IPS-15b (cell line): ENCODE results near the gene HERPUD2.
"Not testable (repeated sequence)": the region's sequence is repeated elsewhere in the genome, so short reads cannot be mapped to it uniquely, and the experiment has no call there.

Experiments used
- H3K27me3 ChIP-seq: one replicate; pipeline ENCODE4 v1.6.1; 2013; ENCODE audit warnings: low read length; ENCODE audit not compliant: control insufficient read depth, insufficient read depth
- H3K36me3 ChIP-seq: one replicate; pipeline ENCODE4 v1.6.1; 2013; ENCODE audit warnings: low read length; ENCODE audit not compliant: control insufficient read depth, insufficient read depth
- H3K4me1 ChIP-seq: one replicate; pipeline ENCODE4 v1.6.1; 2013; ENCODE audit warnings: mild to moderate bottlenecking, low read length; ENCODE audit not compliant: control insufficient read depth, insufficient read depth
- H3K4me3 ChIP-seq: one replicate; pipeline ENCODE4 v1.5.1; 2013; ENCODE audit warnings: low read depth, low read length
- H3K9ac ChIP-seq: one replicate; pipeline ENCODE4 v1.6.1; 2013; ENCODE audit warnings: low read depth, mild to moderate bottlenecking, low read length
- H3K9me3 ChIP-seq: one replicate; pipeline ENCODE4 v1.6.1; 2013; ENCODE audit warnings: mild to moderate bottlenecking, low read length; ENCODE audit not compliant: control insufficient read depth, insufficient read depth

HERPUD2 gene

GRCh38 chr7:35658606-35659201 lies 36.2 kb downstream of the HERPUD2 start:
- H3K9me3 ChIP-seq: no peaks in the 10 kb centered on the region
- no peak overlapping the region for H3K9ac ChIP-seq
- no peaks in the 10 kb centered on the region for H3K27me3 ChIP-seq
- H3K4me1 ChIP-seq: no peaks in the 10 kb centered on the region
- no peak overlapping the region for H3K4me3 ChIP-seq
- H3K36me3 ChIP-seq: no peaks in the 10 kb centered on the region

GRCh38 chr7:35657125-35657524 lies 37.8 kb downstream of the HERPUD2 start:
- H3K9ac ChIP-seq: no peak overlapping the region
- H3K4me1 ChIP-seq: no peaks in the 10 kb centered on the region
- H3K9me3 ChIP-seq: no peaks in the 10 kb centered on the region
- no peaks in the 10 kb centered on the region for H3K36me3 ChIP-seq
- no peaks in the 10 kb centered on the region for H3K27me3 ChIP-seq
- H3K4me3 ChIP-seq: no peak overlapping the region

- not testable (repeated sequence) for H3K27me3 ChIP-seq, H3K36me3 ChIP-seq, H3K9me3 ChIP-seq, H3K4me1 ChIP-seq, H3K9ac ChIP-seq, H3K4me3 ChIP-seq
Observed at GRCh38 chr7:35654558-35654957, 40.4 kb downstream of the HERPUD2 start.

DNA sequence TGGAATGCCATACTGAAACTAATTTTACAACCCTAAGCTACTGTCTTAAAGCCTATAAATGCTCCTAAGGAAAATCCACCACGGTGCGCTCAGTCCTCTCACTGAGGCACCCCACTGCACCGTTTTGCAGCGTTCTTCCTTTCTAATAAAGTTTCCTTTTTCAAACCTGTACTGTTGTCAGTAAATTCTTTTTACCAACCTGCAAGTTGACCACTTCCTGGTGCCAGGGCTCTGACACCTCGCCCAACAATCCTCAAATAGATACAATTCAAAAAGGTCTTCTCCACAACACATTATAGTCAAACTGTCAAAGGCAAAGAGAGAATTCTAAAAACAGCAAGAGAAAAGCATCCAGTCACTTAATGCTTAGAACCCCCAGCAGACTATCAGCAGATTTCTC lies 42.8 kb downstream of the HERPUD2 start:
- Histone ChIP-seq H3K36me3 (no peaks in the 10 kb centered on the region), H3K9me3 (no peaks in the 10 kb centered on the region)

DNA sequence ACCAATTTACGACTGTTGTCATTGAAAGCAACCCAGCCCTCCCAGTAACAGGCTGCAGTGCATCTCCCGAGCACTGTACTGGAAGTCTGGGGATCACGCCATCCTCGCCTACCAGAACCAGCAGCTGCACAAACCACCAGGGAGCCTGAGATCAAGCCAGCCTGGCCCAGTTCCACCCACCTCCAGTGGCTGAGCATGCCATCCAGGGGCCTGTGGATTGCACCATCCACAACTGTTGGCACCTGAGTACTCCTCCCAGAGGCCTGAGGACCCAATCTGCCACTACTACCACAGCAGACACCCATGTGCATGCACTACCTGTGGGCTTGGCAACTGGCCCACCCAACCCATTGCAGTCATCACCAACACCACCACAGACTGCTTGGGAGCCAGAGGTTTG lies 44.2 kb downstream of the HERPUD2 start:
- no peaks in the 10 kb centered on the region for H3K36me3 ChIP-seq
- no peaks in the 10 kb centered on the region for H3K27me3 ChIP-seq
- H3K4me3 ChIP-seq: no peak overlapping the region
- H3K4me1 ChIP-seq: peaks cover 14% of the 10 kb centered on the region
- no peak overlapping the region for H3K9ac ChIP-seq
- no peaks in the 10 kb centered on the region for H3K9me3 ChIP-seq

More for the DNA sequence above, 42.8 kb downstream of the HERPUD2 start:
- no peak overlapping the region for H3K4me3 ChIP-seq
- no peak overlapping the region for H3K9ac ChIP-seq
- peaks cover 6% of the 10 kb centered on the region for H3K4me1 ChIP-seq
- H3K27me3 ChIP-seq: no peaks in the 10 kb centered on the region

DNA sequence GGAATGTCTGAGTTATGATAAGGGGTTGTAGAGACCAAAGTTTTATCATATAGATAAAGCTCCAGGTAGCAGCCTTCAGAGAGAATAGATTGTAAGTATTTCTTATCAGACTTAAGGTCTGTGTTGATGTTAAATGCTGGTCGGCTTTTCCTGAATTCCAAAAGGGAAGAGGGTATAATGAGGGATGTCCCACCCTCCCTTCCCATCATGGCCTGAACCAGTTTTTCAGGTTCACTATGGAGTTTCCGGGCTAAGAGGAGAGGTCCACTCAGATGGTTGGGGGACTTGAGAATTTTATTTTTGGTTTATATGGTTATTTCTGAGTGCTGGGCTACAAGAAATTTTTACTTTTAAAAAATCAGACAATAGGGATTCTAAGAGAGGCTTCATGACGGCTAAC lies 45.2 kb downstream of the HERPUD2 start:
- no peak overlapping the region for H3K4me3 ChIP-seq
- H3K36me3 ChIP-seq: no peaks in the 10 kb centered on the region
- H3K27me3 ChIP-seq: no peaks in the 10 kb centered on the region
- no peak overlapping the region for H3K9ac ChIP-seq
- H3K4me1 ChIP-seq: peaks cover 14% of the 10 kb centered on the region
- H3K9me3 ChIP-seq: no peaks in the 10 kb centered on the region

DNA sequence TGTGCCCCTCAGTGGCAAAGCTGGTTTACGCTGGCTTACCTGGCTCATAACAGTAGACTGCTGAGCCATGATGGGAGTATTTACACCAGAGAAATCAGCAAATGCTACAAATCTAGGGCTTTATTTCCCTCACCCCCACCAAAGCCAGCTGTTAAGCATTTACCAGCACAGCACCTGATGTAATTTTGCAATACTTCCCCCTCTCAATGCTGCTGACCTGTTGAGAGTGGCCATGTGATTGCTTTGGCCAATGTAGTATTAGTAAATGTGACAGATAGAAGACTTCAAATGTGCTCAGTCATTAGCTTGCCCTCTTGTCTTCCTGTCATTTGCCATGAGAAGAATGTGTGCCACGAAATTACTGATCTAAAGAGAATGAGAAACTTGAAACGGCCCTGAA lies 46.6 kb downstream of the HERPUD2 start:
- no peaks in the 10 kb centered on the region for H3K9me3 ChIP-seq
- H3K27me3 ChIP-seq: no peaks in the 10 kb centered on the region
- H3K4me1 ChIP-seq: peaks cover 14% of the 10 kb centered on the region
- no peak overlapping the region for H3K4me3 ChIP-seq
- no peaks in the 10 kb centered on the region for H3K36me3 ChIP-seq
- H3K9ac ChIP-seq: no peak overlapping the region

DNA sequence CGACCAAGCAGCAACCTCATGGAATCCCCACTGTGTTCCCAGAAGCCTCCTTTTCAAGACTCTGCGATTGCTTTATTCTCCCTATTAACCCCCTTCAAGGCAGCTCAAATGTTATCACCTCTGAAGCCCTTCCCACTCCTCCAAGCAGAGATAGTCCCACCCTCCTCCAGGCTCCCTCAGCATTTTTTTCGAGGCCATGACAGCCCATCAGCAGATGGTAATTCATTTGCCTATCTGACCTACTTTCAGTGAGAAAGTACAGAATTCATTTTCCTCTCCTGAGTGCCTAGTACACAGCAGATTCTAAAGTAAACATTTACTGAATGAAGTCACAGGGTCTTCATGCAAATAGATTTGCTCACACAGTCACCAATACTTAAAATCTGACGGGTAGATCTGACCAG lies 47.8 kb downstream of the HERPUD2 start:
- Histone ChIP-seq H3K27me3 (no peaks in the 10 kb centered on the region), H3K36me3 (no peaks in the 10 kb centered on the region), H3K9me3 (no peaks in the 10 kb centered on the region), H3K4me3 (no peak overlapping the region), H3K9ac (no peak overlapping the region), H3K4me1 (peaks cover 14% of the 10 kb centered on the region)

DNA sequence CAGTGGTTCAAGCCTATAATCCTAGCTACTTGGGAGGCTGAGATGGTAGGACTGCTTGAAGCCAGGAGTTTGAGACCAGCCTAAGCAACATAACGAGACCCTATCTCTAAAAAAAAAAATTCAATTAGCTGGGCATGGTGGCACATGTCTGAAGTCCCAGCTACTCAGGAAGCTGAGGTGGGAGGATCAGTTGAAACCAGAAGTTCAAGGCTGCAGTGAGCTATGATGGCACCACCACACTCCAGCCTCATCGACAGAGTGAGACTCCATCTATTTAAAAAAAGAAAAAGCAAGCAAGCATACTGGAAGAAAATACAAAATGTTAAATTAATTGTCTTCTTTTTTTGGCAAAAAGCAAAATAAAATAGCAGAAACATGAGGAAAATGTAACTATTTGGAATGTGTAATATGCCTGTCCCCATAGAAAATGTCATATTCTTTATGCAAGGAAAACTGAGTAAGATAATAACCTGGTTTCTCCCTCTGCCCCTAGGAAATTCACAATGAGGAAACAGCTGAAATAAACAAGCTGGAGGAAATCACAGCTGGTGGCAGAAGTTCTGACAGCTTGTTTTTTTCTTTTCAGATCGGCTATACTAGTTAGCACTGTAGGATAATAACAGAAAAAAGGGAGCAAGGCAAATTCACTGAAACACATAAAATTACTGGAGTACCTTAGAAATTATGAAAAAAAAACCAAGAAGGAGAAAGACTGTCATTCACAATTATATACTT lies 48.5 kb downstream of the HERPUD2 start:
- Histone ChIP-seq H3K36me3 (no peaks in the 10 kb centered on the region), H3K27me3 (no peaks in the 10 kb centered on the region), H3K4me3 (no peak overlapping the region), H3K9ac (no peak overlapping the region), H3K4me1 (peaks cover 14% of the 10 kb centered on the region), H3K9me3 (no peaks in the 10 kb centered on the region)

DNA sequence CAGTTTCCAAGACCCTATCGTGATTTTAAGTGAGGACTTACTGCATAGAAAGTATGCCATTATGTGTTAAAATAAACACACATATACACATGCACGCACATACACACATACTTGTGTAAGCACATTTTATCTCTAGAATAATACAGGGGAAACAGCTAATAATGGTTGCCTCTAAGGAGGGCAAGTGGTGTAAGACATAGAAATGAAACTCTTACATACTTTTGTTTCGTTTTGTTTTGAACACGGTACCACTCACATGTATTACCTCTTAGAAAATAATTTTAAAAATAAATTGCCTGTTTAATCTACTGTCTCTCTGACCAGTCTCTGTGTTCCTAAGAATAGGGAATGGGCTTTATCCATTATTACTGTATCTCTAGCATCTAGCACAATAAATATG lies 49.2 kb downstream of the HERPUD2 start:
- no peaks in the 10 kb centered on the region for H3K27me3 ChIP-seq
- H3K9ac ChIP-seq: no peak overlapping the region
- H3K9me3 ChIP-seq: no peaks in the 10 kb centered on the region
- H3K4me3 ChIP-seq: no peak overlapping the region
- peaks cover 14% of the 10 kb centered on the region for H3K4me1 ChIP-seq
- H3K36me3 ChIP-seq: no peaks in the 10 kb centered on the region

DNA sequence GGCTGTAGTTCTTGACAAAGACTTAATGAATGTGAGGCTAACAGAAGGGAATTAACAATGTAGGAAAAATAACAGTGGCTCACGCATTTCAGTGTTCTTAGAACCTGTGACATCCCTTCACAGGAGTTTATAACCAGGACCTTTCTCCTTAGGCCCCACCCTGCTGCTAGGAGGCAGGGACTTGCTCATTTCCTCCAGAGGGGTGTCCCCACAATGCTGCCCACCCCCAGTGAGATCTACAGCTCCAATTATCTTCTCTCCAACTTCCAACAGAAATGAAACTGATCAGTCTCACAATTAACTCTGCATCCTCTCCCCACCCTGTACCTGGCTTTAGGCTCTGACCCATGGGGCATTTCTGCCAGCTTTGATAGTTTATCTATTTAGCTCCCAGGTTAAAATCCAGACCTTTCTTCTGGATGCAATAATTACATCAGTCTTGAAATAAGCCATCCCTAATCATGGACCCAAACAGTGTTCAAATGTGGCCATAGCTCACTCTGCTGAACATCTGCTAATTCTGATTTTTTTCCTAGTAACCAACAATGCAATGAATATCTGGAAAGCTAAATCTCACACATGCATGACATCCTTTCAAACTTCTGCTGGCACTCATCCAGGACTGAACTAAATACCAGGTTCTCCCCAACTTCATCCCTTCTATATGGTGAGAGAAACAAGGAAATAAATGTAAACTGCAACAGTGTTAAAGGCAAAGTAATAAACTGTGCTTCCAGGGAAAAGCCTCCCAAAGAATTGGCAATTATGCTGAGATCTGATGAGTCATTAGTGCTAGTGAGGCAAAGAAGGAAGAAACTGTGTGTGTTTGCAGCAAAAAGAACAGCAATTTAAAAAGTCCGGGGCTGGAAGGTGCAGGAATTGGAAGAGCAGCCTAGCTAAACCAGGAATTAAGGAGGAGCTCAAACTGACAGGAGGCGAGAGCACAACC lies 64.6 kb downstream of the HERPUD2 start:
- Histone ChIP-seq H3K4me1 (peaks cover 6% of the 10 kb centered on the region), H3K36me3 (no peaks in the 10 kb centered on the region), H3K27me3 (no peaks in the 10 kb centered on the region), H3K4me3 (no peak overlapping the region), H3K9ac (no peak overlapping the region), H3K9me3 (no peaks in the 10 kb centered on the region)
